HG03103 (cell line): Measurements from ENCODE around the gene FOXK2.

ENCODE experiments used
- ATAC-seq: cut with Tn5 transposase; IDR thresholded peaks from one replicate; pipeline ENCODE4 v1.9.1; 2021; ENCODE audit warnings: low read depth; ENCODE audit not compliant: unreplicated experiment

Gene FOXK2

GRCh38 chr17:82518826-82519810 lies at the start of gene FOXK2:
FOXK2 (plus strand) TSS chr17:82519732; CDS start chr17:82519889, 157 bp downstream.
- peak; percentile 88 for ATAC-seq

- ATAC-seq, result no peak
These were observed 49.5 kb upstream of the FOXK2 start for GRCh38 chr17:82470065-82470464.

- no peak for ATAC-seq
These were observed 45.1 kb upstream of the FOXK2 start for GRCh38 chr17:82474223-82475010.

- ATAC-seq, result no peak
These were observed 44.1 kb upstream of the FOXK2 start for GRCh38 chr17:82475458-82475857.

- ATAC-seq, result no peak
These were observed 41.6 kb upstream of the FOXK2 start for GRCh38 chr17:82477934-82478333.

- no peak for ATAC-seq
These were observed 39.9 kb upstream of the FOXK2 start for GRCh38 chr17:82479602-82480001.

GRCh38 chr17:82480318-82480717 lies 39.2 kb upstream of the FOXK2 start:
- ATAC-seq, result no peak

GRCh38 chr17:82483204-82483660 lies 36.3 kb upstream of the FOXK2 start:
- no peak for ATAC-seq

- no peak for ATAC-seq
These were observed 35.7 kb upstream of the FOXK2 start for GRCh38 chr17:82483836-82484235.

- ATAC-seq, result no peak
These were observed 33.1 kb upstream of the FOXK2 start for GRCh38 chr17:82486231-82487094.

- no peak for ATAC-seq
These were observed 31.6 kb upstream of the FOXK2 start for GRCh38 chr17:82487910-82488309.

- ATAC-seq, result no peak
These were observed 30.4 kb upstream of the FOXK2 start for GRCh38 chr17:82489117-82489516.

- ATAC-seq, result no peak
These were observed 29.6 kb upstream of the FOXK2 start for GRCh38 chr17:82489851-82490511.

GRCh38 chr17:82490512-82491195 lies 28.9 kb upstream of the FOXK2 start:
- no peak for ATAC-seq

GRCh38 chr17:82491196-82491530 lies 28.4 kb upstream of the FOXK2 start:
- ATAC-seq, result no peak

- no peak for ATAC-seq
These were observed 28.0 kb upstream of the FOXK2 start for GRCh38 chr17:82491533-82491932.

- ATAC-seq, result no peak
These were observed 26.8 kb upstream of the FOXK2 start for GRCh38 chr17:82492643-82493225.

- no peak for ATAC-seq
These were observed 26.2 kb upstream of the FOXK2 start for GRCh38 chr17:82493226-82493781.
